NCI-H2171 (cell line): ENCODE measurements around the gene C1QA.
A peak's percentile ranks its signal among the peaks of the same experiment; 100 is the strongest.
"Not testable (repeated sequence)": the region's sequence is repeated elsewhere in the genome, so short reads cannot be mapped to it uniquely, and the experiment has no call there.

Experiments used
- DNase-seq: peaks from one replicate; lab custom pipeline; 2025; lab: John Stamatoyannopoulos, UW

The C1QA gene

GRCh38 chr1:22673486-22674409 is 37.3 kb downstream of the C1QA start:
- DNase-seq = peak; percentile 25

GRCh38 chr1:22674410-22674749 is 38.0 kb downstream of the C1QA start:
- DNase-seq = no peak

GRCh38 chr1:22676151-22676550 is 39.7 kb downstream of the C1QA start:
- not testable (repeated sequence) for DNase-seq

GRCh38 chr1:22676916-22677583 is 40.6 kb downstream of the C1QA start:
- DNase-seq = no peak

GRCh38 chr1:22677931-22678896 is 41.8 kb downstream of the C1QA start:
- no peak for DNase-seq

GRCh38 chr1:22680726-22681125 is 44.3 kb downstream of the C1QA start:
- no peak for DNase-seq

- DNase-seq = no peak
These were observed 45.3 kb downstream of the C1QA start for GRCh38 chr1:22681556-22682276.

- no peak for DNase-seq
These were observed 47.1 kb downstream of the C1QA start for GRCh38 chr1:22683547-22683946.

- no peak for DNase-seq
These were observed 49.2 kb downstream of the C1QA start for GRCh38 chr1:22685591-22686059.

GRCh38 chr1:22687191-22687590 is 50.8 kb downstream of the C1QA start:
- DNase-seq = no peak

GRCh38 chr1:22688466-22688865 is 52.0 kb downstream of the C1QA start:
- DNase-seq = no peak
